NOMO-1 treated with dmso at 0.1 percent for 144 hours (cell line): ENCODE data around the gene R3HDM2.

Source experiments
- DNase-seq: peaks from one replicate; lab custom pipeline; 2025; ENCODE audit not compliant: unreplicated experiment; lab: John Stamatoyannopoulos, UW

R3HDM2 gene

DNA sequence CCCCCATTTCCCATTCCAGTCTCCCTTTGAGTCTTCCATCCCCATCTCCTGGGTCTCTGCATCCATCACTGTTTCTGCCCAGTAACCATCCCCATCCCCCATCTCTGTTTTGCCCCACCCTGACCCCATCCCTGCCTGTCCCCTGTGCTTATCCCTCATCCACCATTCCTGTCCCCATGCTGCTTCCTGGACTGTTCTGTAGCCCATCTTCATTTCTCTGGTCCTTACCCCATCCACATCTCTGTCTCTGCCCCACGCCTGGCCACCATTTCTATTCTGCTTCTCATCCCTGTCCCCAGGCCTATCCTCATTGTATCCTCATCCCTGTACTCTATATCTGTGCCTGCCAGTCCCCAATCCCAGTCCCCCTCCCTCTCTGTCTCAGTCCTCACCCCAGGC lies 210.1 kb downstream of the R3HDM2 start:
- no peak for DNase-seq

DNA sequence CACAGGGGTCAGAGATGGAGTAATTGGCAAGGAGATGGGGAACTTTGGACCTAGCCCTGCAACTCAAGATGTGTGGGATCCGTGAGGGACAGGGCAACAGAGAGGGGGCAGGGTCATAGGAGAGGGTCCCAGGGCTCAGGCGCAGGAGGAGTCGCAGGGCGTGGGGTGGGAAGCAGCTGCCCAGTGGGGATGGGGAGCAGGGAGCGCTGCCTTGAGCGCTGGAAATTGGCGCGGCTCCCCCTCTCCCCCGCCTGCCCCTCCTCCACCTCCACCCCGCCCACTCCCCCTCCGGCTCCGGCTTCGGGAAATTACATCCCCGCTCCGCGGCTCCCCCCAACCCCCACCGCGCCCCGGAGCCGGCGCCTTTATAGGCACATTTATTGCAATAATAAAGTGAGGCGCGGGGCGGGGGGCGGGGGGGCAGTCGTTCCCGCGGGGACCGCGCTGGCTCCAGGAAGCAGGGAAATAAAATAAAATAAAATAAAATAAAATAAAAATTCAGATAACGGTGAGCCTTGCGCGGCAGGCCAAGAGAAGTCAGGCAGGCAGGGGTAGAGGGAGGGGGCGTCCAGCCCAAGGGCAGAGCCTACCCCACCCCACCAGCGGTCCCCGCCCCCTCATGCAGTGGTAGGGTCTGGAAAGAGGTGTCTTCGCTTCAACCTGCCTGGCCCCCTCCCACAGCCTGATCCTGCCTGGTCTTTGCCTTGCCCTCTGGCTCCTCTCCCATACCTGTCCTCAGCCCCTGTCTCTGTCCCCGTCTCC lies 210.7 kb downstream of the R3HDM2 start:
- no peak for DNase-seq

- no peak for DNase-seq
Observed at GRCh38 chr12:57219205-57219992, 211.4 kb downstream of the R3HDM2 start.

GRCh38 chr12:57218030-57218853 lies 212.6 kb downstream of the R3HDM2 start:
- no peak for DNase-seq

GRCh38 chr12:57216921-57217879 lies 213.6 kb downstream of the R3HDM2 start:
- DNase-seq: no peak

DNA sequence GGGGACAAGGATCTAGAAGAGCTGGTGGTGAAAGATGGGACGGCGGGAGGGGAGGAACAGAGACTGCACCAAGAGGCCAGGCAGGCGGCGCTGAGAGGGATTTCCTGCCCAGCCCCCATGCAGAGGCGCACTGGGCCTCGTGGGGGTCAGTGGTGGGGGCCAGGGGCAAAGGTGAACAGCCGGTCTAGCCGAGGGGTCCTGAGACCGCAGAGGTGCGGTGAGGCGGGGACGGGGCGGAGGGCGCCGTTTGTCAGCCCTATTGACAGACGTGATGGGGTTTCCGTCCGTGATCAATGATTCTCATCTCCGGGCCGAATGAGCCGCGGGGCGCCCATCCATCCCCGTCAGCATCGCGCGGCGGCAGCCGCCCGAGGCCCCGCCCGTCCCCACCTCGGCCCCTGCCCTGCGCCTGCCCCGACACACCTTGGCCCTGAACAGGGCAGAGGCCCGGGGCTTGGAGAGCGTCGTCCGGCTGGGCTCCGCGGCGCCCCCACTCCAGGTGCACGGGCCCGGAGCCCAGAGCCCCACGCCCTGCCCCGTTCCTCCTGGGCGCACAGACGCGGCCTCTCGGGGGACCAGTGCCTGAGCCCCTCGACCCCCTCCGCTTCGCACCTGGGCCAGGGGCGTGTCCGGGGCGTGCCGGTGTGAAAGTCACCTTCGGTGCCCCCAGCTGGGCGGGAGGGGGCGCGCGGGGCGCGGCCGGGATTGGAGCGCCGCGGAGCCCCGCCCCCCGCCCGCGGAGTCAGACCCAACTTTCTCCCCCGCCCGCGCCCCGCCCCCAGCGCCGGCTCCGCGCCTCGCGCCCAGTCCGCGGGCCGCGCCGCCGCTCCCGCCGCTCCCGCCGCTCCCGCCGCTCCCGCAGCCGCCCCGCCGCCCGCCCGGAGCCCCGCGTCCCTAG lies 214.6 kb downstream of the R3HDM2 start, which contains the start of gene NXPH4:
Gene NXPH4 (plus strand): TSS at position 781 of the 898 bp plus-strand sequence. CDS start 176 bp downstream, outside the sequence.
- DNase-seq: no peak

DNA sequence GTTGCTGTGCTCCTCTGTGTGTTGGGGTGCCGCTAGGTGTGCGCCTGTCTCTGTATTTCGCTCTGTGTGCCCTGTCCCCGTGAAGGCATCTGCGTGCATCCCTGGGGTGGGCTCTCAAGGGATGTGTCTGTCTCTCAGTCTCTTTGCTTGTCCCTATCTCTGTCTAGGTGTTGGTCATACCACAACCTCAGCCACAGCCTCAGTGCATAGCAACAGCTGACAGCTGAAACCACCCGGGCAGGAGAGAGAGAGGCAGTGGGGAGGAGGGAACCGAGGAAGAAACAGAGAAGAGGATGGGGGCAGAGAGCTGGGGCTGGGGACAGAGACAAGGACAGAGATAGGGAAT lies 215.2 kb downstream of the R3HDM2 start:
- no peak for DNase-seq

- DNase-seq: no peak
Observed at GRCh38 chr12:57215065-57215464, 215.8 kb downstream of the R3HDM2 start.

DNA sequence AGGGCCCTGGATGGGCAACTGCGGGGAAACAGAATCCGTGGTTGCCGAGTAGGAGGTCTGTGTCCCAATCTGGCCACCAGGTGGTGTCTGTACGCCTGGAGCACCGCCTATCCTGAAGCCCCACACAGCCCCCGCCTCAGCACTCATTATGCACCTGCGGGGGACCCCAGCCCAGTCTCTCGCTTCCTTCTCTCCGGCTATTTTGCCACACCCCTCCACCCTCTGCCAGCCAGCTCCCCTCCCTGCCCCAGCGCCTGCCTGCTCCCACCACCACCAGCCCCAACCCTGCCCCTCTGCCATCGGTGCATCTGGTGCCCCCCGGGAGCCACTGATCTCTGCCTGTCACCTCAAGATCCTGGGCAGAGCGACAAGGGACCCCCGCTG lies 216.5 kb downstream of the R3HDM2 start:
- DNase-seq: peak; percentile 50

- no peak for DNase-seq
Observed at GRCh38 chr12:57213763-57214397, 217.0 kb downstream of the R3HDM2 start.

DNA sequence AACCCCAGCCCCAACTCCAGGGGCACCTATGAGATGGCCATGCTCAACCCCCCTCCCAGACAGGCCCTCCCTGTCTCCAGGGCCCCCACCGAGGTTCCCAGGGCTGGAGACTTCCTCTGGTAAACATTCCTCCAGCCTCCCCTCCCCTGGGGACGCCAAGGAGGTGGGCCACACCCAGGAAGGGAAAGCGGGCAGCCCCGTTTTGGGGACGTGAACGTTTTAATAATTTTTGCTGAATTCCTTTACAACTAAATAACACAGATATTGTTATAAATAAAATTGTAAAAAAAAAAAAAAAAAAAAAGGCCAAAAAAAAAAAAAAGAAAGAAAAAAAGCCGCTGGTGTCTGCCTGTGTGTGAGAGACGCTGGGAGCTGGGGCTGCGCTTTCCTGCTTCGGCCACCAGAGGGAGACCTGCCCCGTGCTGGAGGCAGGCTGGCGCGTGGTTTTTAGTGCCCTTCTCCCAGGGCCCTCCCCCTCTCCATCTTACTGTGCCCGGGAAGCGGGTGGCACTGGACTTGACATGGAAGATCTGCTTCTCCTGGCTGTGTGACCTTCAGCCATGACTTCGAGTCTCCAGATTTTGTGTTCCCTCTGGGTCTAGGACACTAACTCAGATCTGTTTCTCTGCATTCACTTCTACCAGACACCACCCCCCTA lies 217.7 kb downstream of the R3HDM2 start:
- DNase-seq: peak; percentile 41

GRCh38 chr12:57212701-57213057 lies 218.2 kb downstream of the R3HDM2 start:
- DNase-seq: no peak

DNA sequence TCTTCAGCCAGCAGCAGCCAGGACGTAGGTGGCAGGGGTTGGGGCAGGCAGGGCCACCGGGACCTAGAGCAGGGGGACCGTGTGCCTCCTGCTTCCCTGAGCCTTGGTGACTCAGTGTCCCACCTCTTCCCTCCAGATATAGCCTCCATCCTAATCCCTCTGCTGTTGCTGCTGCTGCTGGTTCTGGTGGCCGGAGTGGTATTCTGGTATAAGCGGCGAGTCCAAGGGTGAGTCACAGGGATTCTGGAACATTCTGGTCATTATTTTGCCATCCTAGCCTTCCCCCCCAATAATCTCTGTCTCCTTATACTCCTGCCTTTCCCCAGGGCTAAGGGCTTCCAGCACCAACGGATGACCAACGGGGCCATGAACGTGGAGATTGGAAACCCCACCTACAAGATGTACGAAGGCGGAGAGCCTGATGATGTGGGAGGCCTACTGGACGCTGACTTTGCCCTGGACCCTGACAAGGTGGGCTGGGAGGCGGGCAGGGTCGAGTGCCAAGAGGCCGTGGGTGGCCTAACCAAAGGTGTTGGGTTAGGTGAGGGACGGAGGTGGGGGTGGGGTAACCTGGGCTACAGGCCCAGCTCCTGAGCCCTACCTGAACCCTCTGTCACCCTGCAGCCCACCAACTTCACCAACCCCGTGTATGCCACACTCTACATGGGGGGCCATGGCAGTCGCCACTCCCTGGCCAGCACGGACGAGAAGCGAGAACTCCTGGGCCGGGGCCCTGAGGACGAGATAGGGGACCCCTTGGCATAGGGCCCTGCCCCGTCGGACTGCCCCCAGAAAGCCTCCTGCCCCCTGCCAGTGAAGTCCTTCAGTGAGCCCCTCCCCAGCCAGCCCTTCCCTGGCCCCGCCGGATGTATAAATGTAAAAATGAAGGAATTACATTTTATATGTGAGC lies 218.8 kb downstream of the R3HDM2 start:
- DNase-seq: no peak

GRCh38 chr12:57210926-57211692 lies 219.7 kb downstream of the R3HDM2 start:
- DNase-seq: peak; percentile 50

GRCh38 chr12:57210461-57210860 lies 220.4 kb downstream of the R3HDM2 start:
- no peak for DNase-seq

- no peak for DNase-seq
Observed at GRCh38 chr12:57209916-57210315, 220.9 kb downstream of the R3HDM2 start.
